GM12864 (cell line): ENCODE measurements around the gene ZNF69.
"Not testable (repeated sequence)": the region's sequence is repeated elsewhere in the genome, so short reads cannot be mapped to it uniquely, and the experiment has no call there.

Experiments
- DNase-seq: peaks from one replicate; pipeline ENCODE4 v3.0.0-alpha.2; 2011; ENCODE audit warnings: low read depth
- H3K4me3 ChIP-seq: 2 replicates; pipeline ENCODE4 v1.5.1; 2011; ENCODE audit warnings: mild to moderate bottlenecking, low read depth, low read length, control low read depth
- TF ChIP-seq, protein P1 (sequence below): IDR thresholded peaks from 2 replicates; pipeline ENCODE4 v1.5.1; 2011; ENCODE audit warnings: low read depth, mild to moderate bottlenecking, moderate library complexity, low read length, control low read depth, inconsistent platforms; ENCODE audit errors: missing control alignments

Gene ZNF69

DNA sequence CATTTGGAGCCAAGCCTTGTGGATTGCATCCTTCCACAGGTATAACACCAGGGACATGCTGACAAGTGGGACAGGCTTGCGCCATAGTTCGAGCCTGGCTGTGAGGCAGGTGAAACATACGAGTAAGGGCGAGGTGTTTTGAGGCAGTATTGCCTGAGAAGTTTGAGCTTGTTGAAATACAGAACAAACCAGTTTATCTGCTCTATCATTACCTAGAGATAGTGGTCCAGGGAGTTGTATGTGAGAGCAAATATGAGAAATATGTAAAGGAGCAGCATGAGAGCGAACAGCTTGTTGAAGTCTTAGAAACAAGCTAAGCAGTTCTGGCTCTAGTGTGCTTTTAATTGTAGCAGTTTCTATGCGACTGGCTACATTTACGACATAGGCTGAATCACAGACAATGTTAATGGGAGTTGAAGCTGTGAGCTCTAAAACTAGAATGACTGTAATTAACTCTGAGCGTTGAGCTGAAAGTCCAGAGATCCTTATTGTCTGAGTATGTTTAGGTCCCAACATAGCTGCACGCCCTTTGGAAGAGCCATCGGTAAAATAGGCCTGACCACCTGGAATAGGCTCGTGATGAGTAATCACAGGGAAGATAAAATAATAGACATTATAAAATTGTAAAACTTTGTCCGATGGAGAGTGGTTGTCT is 30.9 kb upstream of the ZNF69 start:
- TF ChIP-seq, protein P1, sequence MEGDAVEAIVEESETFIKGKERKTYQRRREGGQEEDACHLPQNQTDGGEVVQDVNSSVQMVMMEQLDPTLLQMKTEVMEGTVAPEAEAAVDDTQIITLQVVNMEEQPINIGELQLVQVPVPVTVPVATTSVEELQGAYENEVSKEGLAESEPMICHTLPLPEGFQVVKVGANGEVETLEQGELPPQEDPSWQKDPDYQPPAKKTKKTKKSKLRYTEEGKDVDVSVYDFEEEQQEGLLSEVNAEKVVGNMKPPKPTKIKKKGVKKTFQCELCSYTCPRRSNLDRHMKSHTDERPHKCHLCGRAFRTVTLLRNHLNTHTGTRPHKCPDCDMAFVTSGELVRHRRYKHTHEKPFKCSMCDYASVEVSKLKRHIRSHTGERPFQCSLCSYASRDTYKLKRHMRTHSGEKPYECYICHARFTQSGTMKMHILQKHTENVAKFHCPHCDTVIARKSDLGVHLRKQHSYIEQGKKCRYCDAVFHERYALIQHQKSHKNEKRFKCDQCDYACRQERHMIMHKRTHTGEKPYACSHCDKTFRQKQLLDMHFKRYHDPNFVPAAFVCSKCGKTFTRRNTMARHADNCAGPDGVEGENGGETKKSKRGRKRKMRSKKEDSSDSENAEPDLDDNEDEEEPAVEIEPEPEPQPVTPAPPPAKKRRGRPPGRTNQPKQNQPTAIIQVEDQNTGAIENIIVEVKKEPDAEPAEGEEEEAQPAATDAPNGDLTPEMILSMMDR, result no peak
- DNase-seq, result no peak

DNA sequence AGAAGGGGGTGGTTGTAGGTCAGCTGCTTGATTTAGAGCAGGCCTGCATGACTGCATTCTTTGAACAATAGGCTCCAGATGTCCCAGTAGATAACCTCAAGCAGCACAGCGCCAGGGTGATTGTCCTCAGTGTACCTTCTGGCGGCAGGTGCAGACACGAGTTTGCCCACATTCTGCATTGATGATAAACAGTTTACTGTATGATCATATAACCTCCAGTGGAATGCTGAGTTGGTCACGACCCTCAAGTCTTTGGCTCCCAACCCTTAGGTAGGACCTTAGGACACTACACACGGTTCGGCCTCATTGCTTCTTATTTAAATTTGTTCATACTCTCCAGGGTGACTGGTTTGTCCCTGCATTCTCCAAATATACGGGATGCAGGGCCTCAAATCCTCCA is 26.9 kb upstream of the ZNF69 start:
- H3K4me3 ChIP-seq, result no peak overlapping the region
- no peak for DNase-seq
- TF ChIP-seq, protein P1, result no peak

More for the DNA sequence above, 30.9 kb upstream of the ZNF69 start:
- no peak overlapping the region for H3K4me3 ChIP-seq

DNA sequence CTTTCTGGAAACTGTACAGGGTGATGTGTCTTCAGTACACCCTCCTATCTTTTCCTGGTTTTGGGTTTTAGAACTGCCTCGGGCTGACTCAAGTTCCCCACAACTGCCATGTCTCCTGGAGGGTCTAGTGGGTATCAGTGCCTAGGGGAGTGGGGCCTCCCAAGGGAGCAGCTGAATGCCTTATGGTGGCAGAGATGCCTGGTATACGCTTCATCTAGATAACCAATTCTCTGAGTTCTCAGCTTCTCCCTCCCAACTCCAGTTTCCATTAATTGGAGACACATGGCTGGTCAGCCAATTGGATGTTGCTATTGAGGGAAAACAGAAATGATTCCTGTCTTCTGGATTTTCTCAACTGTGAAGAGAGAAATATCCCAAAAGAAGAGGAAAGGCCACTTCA is 26.3 kb upstream of the ZNF69 start:
- no peak for DNase-seq
- H3K4me3 ChIP-seq, result no peak overlapping the region
- TF ChIP-seq, protein P1, result no peak

DNA sequence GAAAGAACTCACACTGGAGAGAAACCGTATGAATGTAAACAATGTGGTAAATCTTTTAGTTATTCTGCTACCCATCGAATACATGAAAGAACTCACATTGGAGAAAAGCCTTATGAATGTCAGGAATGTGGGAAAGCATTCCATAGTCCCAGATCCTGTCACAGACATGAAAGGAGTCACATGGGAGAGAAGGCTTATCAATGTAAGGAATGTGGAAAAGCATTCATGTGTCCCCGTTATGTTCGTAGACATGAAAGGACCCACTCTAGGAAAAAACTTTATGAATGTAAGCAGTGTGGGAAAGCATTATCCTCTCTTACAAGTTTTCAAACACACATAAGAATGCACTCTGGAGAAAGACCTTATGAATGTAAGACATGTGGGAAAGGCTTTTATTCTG is 19.8 kb upstream of the ZNF69 start:
- H3K4me3 ChIP-seq, DNase-seq: not testable (repeated sequence)

DNA sequence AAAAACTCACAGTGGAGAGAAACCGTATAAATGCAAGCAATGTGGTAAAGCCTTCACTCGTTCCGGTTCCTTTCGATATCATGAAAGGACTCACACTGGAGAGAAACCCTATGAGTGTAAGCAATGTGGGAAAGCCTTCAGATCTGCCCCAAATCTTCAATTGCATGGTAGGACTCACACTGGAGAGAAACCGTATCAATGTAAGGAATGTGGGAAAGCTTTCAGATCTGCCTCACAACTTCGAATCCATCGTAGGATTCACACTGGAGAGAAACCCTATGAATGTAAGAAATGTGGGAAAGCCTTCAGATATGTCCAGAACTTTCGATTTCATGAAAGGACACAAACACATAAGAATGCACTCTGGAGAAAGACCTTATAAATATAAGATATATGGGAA is 19.4 kb upstream of the ZNF69 start:
- no peak overlapping the region for H3K4me3 ChIP-seq
- TF ChIP-seq, protein P1, result no peak
- DNase-seq, result no peak

DNA sequence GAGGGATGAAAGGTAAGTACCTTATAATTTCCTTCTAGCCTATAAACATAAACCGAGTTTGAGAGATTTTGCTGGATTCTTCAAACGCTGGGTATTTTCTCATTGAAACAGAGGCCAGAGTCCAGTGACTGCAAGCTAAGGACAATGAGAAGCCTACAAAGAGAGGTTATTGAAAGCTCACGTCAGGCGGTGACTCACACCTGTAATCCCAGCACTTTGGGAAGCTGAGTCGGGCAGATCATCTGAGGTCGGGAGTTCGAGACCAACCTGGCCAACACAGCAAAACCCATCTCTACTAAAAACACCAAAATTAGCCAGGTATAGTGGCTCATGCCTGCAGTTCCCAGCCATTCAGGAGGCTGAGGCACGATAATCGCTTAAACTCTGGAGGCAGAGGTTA is 15.0 kb upstream of the ZNF69 start:
- TF ChIP-seq, protein P1, result no peak
- no peak overlapping the region for H3K4me3 ChIP-seq
- no peak for DNase-seq

DNA sequence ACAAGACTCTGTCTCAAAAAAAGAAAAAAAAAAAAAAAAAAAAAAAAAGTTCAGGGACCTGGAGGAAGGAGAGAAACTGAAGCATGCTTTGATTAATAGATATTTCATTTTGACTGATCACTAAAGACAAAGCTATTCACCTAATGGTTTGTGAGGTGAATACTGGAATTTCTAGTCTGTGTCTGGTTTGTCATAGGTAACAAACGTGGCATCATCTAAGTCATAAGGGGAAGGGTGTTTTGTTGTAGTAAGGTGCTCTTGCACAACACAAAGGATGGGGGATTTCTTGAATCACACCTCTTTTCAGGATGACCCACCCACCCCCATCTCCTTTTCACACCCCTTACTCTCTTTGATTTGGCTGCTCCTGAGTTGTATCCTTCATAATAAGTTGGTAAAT is 13.8 kb upstream of the ZNF69 start:
- H3K4me3 ChIP-seq, result no peak overlapping the region
- TF ChIP-seq, protein P1, result no peak
- DNase-seq, result no peak
